HTR-8/SVneo (cell line): Measurements from ENCODE around the gene TTYH3.
"Not testable (repeated sequence)": the region's sequence is repeated elsewhere in the genome, so short reads cannot be mapped to it uniquely, and the experiment has no call there.

Source experiments
- DNase-seq: peaks from one replicate; pipeline ENCODE4 v3.0.0; 2011; ENCODE audit warnings: low spot score, mixed read lengths; ENCODE audit not compliant: insufficient read length
- FAIRE-seq: peaks from 2 replicates; lab custom pipeline; 2011; peaks lifted over from hg19 to GRCh38; lab: Jason Lieb, UNC

The TTYH3 gene

GRCh38 chr7:2631946-2632732 is at the start of gene TTYH3:
Gene TTYH3, plus strand, starts transcription at chr7:2631986. Its CDS starts 170 bp downstream, at chr7:2632156.
- FAIRE-seq (no peak), DNase-seq (peak; percentile 58)

DNA sequence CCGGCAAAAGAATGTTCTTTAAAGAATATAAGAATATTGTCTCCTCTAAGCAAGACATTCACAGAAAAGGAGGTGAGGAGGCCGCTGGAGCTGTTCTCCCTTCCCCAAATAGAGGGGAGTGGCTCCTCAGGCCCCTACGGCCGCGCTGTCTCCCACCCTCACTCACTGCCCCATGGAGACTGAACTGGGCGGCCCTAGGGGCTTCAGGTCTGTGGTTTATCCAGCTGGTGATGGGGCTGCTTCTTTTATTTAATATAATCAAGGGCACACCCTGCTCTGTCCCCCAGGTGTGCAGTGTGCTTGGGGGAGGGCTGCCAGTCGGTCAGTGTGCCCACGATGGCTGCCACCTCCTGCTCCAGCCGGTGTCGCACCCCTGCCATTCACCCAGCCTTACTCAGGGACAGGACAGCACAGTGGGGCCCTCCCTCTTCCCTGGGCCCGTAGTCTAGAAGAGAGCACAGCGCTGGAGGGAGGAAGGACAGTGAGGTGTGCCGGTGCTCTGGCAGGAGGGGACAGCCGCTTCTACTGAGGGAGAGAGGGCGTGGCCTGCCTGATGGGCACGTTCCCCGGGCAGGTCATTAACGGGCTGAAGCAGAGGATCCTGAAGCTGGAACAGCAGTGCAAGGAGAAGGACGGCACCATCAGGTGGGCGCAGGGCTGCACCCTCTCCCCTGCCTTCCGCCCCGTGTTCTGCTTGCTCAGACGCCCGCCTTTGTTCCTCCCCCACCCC is 49.6 kb upstream of the TTYH3 start:
- DNase-seq (no peak), FAIRE-seq (peak; percentile 68)

- DNase-seq: no peak
- no peak for FAIRE-seq
Measured at GRCh38 chr7:2583798-2584580, 47.8 kb upstream of the TTYH3 start.

DNA sequence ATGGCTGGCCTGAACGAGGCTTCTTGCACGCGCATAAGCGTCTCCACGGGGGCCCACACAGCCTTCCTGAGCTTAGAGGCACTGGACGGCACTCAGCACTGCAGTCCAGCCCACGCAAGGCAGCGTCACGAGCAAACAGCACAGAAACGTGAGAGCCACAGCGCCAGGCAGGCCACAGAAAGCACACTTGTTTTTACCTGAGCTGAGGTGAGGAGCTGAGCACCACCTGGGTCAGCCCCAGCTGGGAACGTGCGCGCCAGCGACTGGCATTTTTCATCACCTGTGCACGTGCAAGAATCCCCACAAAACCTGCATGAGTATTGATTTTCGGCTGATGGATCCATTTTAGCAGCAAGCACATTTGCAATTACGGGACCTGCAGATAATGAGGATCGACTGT is 46.3 kb upstream of the TTYH3 start:
- FAIRE-seq (no peak), DNase-seq (no peak)

DNA sequence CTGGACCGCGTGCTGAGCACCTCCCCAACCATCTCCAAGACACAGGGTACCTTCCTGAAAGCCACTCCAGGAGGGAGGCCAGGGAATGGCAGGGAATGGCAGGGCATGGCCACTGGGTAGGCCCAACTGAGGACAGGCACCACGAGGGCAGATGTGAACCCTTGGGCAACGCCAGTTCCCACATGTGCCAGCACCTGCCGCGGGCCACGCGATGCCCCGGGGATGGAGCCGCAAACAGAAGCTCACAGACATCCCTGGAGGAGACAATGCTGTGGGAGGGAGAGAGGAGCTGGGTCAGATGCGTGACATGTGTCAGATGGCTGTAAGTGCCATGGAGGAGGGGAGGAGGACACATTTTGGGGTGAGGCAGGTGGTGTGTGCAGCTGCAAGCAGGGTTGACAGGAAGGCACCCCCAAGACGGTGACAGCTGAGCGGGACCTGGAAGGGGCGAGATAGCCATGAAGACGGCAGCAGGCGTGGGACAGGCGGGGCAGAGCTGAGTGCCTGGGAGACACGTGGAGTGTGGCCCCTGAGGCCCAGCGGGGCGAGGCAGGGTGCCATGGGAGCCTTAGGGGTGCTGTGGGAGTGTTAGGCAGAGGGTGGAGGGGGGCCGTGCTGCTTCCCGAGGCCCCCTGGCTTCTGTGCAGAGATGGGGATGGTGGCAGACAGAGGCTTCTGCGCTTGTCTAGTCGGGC is 45.3 kb upstream of the TTYH3 start:
- DNase-seq (no peak), FAIRE-seq (peak; percentile 51)

DNA sequence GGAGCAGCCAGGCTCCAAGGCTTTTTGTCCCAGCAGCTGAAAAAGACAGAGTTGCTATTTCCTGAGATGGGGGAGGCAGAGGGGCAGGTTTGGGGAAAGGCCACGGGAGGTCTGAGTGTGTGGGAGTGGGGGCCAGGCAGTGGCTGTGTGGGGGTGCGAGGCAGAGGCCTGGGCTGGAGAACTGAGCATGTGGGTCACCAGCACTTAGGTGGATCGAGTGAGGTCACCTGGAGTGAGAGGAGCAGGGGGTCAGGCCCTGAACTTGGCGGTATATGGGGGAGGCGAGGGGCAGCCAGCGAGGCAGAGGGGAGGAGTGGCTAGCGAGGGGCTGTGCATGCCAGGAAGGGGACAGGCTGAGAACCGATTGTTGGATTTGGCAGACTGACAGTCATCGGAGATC is 44.7 kb upstream of the TTYH3 start:
- DNase-seq: no peak
- FAIRE-seq: no peak

DNA sequence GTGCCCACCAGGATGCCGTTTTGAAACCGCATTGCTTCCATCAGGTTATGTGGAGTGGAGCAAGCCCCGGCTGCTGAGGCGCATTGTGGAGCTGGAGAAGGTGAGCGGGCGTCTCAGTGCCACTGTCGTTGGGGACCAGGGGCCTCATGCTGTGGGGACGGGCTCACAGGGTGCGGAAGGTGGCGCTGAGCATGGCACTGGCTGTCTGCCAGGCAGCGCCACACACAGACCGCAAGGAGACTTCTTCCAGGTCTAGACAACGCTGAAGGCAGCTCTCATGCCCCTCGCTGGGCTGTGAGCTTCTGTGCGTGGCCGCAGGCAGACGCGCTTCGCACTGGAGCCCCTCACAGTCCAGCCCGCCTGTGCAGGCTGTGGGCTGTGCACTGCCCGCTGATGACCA is 44.0 kb upstream of the TTYH3 start:
- FAIRE-seq (no peak), DNase-seq (no peak)

DNA sequence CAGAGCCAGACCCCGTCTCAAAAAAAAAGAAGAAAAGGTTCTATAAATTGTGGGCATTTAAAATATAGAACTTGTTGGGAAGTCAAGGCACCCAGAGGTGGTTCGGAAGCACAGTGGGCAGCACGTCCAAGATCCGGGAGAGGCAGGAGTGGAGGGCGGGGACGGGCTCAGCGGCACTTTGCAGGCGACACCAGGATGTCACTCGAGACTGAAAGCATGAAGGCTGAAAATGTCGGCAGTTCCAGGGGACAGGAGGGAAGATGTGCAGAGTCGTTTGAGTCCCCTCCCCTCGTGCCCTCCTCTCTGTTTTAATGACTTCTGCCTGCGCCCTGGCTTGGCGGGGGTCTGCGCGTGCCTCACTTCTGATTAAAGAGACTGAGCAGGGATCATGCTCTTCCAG is 42.4 kb upstream of the TTYH3 start:
- no peak for FAIRE-seq
- no peak for DNase-seq

DNA sequence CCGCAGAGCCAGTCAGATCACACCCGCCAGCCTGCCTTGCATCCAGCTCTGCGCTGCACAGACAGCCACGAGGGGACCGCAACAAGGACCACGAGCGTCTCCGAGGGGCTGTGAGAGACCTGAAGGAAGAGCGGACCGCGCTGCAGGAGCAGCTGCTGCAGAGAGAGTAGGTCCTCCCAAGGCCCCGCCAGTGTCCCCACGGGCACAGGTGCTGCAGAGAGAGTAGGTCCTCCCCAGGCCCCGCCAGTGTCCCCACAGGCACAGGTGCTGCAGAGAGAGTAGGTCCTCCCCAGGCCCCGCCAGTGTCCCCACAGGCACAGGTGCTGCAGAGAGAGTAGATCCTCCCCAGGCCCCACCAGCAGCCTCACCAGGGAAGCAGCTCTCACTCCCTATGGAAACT is 41.8 kb upstream of the TTYH3 start:
- not testable (repeated sequence) for DNase-seq, FAIRE-seq

- DNase-seq (no peak), FAIRE-seq (peak; percentile 9)
Measured at GRCh38 chr7:2592375-2592865, 39.4 kb upstream of the TTYH3 start.

GRCh38 chr7:2593036-2593727 is 38.6 kb upstream of the TTYH3 start:
- DNase-seq (no peak), FAIRE-seq (peak; percentile 49)

GRCh38 chr7:2594599-2594998 is 37.2 kb upstream of the TTYH3 start:
- FAIRE-seq (no peak), DNase-seq (no peak)

DNA sequence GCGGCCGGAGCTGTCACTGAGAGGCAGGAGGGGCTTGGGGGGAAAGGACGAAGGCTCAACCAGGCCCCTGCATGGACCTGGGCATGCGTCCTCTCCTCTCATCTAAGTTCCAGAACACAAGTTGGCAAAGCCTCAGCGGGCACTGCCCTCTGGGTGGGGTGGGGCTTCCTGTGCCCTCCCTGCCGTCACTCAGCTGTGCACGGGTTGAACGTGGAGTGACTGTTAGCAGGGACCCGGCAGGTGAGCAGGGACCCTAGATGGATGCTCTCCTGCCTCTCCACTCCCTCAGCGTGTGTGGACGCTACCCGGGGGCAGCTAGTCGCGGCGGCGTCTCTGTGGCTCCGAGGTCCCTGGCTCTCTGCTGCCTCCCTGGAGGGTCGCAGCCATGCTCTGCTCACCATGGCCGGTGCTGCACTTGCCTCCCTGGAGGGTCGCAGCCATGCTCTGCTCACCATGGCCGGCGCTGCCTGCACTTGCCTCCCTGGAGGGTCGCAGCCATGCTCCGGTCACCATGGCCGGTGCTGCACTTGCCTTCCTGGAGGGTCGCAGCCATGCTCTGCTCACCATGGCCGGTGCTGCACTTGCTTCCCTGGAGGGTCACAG is 36.4 kb upstream of the TTYH3 start:
- no peak for DNase-seq

DNA sequence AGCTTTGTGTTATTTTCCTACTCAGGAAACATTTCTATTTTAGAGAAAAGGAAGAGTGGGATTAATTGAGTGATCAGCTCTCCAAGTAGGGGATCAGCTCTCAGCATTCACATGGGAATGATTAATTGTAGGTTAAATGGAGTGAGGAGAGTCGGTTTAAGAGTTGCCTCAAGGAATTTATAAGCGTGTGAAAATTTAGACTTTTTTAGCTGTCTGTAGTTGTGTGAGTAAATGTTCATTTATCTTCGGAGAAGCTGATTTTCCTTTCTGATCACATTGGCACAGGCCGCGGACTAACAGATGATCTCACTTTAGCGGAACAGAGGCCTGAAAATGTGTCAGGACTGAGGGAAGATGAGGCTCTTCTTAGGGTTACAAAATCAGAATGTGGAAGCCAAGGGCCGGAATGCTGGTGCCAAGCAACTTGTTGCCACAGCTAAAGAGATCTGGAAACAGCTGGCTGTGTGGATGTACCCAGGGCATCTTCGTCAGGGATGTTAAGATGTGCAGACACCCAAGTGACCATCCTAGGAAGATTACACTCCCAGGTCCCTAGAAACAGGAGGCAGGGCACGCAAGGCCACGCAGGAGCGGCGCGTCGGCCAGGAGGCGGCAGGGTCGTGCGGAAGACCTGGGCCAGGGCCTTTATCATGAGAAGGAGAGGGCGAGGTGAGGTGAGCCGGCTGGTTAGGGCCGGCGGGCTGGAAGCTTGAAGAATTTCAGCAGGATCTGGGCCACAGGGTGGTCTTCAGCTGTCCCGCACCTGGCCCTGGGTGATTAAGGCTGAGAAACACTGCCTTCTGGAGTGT is 35.1 kb upstream of the TTYH3 start:
- FAIRE-seq (no peak), DNase-seq (no peak)

More for the DNA sequence above, 36.4 kb upstream of the TTYH3 start:
- FAIRE-seq: peak; percentile 91

- DNase-seq (no peak), FAIRE-seq (no peak)
Measured at GRCh38 chr7:2597273-2597640, 34.5 kb upstream of the TTYH3 start.

DNA sequence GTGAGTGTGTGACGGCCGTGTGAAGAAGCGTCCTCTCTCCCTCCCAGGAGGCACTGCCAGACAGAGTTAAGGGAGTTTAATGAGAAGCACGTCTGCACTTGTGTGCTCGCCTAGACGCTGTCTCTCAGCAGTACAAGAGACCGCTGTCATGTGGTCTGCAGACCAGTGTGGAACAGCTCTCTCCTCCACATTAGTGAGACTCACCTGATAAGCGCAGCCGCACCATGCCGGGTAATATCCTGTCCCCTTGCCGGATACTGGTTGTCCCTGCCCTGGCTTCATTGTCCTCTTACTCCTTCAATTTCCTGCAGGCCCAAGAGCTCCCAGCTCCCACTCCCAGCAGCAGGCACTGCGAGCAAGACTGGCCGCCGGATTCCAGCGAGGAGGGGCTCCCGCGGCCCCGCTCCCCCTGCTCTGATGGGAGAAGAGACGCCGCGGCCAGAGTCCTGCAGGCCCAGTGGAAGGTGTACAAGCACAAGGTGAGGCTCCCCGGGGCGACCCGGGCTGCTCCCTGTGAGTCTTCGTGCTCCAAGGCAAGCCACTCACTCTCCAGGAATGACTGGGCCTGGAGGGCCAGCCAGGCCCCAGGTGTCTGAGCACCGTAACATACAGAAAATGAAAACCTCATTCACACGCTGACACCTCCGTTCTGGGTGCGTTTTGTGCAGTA is 33.5 kb upstream of the TTYH3 start:
- DNase-seq (no peak), FAIRE-seq (peak; percentile 13)

DNA sequence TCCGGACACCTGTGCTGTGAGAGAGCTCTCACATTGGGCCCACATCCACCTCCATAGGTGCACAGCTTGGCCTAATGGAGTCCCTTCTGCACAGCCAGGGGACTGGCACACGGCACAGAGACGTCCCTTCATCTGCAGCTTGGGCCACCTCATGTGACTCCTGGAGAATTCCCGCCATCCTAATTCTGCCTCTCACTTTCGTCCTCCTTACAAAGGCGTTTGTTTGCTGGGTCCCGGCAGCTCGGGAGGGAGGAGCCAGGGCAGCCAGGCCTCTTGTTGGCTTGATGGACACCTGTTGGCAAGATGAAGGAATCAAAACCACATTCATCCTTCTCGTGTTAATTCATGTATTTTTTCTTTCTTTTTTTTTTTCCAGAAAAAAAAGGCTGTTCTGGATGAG is 30.7 kb upstream of the TTYH3 start:
- DNase-seq: no peak
- no peak for FAIRE-seq

DNA sequence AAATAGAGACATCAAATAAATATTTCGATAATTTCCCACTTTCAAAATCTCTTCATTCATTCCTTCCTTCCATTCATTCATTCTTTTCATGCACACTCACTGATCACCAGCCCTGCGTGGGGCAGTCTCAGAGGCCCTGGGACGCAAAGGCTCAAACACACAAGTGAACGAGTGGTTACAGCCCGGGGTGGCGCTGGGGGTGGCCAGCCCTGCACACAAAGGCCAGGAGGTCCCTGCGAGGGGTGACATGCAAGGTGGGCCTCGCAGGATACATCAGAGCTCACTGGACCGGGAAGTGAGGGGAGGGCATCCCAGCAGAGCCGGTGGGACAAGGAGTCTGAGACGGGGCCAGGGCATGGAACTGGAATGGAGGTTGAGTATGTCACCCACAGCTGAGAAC is 29.9 kb upstream of the TTYH3 start:
- no peak for FAIRE-seq
- no peak for DNase-seq
